SJSA1 (cell line): ENCODE measurements around the gene DCDC2C. TPM values are rescaled to one million over a fixed set of nuclear protein-coding genes. Genes with fewer than 3 reads are reported as not detected.
A peak's percentile ranks its signal among the peaks of the same experiment; 100 is the strongest.

ENCODE experiments used
- DNase-seq, 2 experiments: peaks; one replicate each; pipeline ENCODE4 v3.0.0-alpha.2; 2015 to 2020; ENCODE audit warnings: low spot score in 2 of 2, low read depth in 1 of 2
- H3K27ac ChIP-seq: fragments of 250-450 bp; sonication (Bioruptor Pico); 2 replicates; pipeline ENCODE4 v1.5.1; 2020; ENCODE audit warnings: mild to moderate bottlenecking, moderate library complexity
- H3K27me3 ChIP-seq: fragments of 250-450 bp; sonication (Bioruptor Pico); replicated peaks from 2 replicates; pipeline ENCODE4 v1.5.1; 2020; ENCODE audit warnings: mild to moderate bottlenecking, moderate library complexity
- H3K36me3 ChIP-seq: fragments of 250-450 bp; sonication (Bioruptor Pico); 2 replicates; pipeline ENCODE4 v1.5.1; 2020; ENCODE audit warnings: mild to moderate bottlenecking
- H3K4me1 ChIP-seq: fragments of 250-450 bp; sonication (Bioruptor Pico); replicated peaks from 2 replicates; pipeline ENCODE4 v1.6.1; 2021; ENCODE audit warnings: mild to moderate bottlenecking
- H3K4me3 ChIP-seq: fragments of 250-450 bp; sonication (Bioruptor Pico); 2 replicates; pipeline ENCODE4 v1.5.1; 2020; ENCODE audit warnings: mild to moderate bottlenecking
- H3K9me3 ChIP-seq: fragments of 250-450 bp; sonication (Bioruptor Pico); replicated peaks from 2 replicates; pipeline ENCODE4 v1.5.1; 2020; ENCODE audit warnings: mild to moderate bottlenecking
- total RNA-seq: library from RNA; depleted of rRNA; stranded (reverse); fragments of >200 nt; shearing (Covaris generic); gene quantifications from 2 replicates; pipeline ENCODE4 v1.2.3, GENCODE V29; 2014

The DCDC2C gene
- total RNA-seq, 1 experiment from 2014 or later: not detected

- peak in 1 of 2 experiments; percentile 9 for DNase-seq
- H3K4me1 ChIP-seq: peaks cover 3% of the 10 kb centered on the region
- H3K36me3 ChIP-seq: no peaks in the 10 kb centered on the region
Observed at GRCh38 chr2:3736112-3736511, 32.7 kb downstream of the DCDC2C start.

DNA sequence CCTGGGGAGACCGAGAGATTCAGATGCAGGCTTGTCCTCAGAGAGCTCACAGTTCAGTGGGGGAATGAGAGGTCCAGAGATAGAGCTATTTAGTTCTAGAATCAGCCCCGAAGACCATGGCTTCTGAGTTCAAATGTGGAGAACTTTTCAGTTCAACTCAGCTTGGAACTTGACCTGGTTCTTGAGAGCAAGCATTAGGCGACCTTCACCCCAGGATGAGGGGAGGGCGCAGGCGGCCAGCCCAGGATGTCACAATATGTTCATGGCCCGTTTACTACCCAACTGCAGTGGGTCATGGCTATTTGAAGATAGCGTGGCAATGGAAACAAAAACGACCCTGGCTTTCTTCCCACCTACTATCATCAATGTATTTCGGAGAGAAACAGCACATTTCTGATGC lies 33.8 kb downstream of the DCDC2C start:
- Histone ChIP-seq H3K4me3 (no peak overlapping the region), H3K27me3 (no peaks in the 10 kb centered on the region), H3K36me3 (no peaks in the 10 kb centered on the region), H3K9me3 (no peaks in the 10 kb centered on the region), H3K27ac (no peak overlapping the region), H3K4me1 (no peaks in the 10 kb centered on the region)
- DNase-seq: no peak

More at GRCh38 chr2:3736112-3736511, 32.7 kb downstream of the DCDC2C start:
- Histone ChIP-seq H3K4me3 (no peak overlapping the region), H3K27me3 (no peaks in the 10 kb centered on the region), H3K27ac (no peak overlapping the region), H3K9me3 (no peaks in the 10 kb centered on the region)

- H3K27me3 ChIP-seq: no peaks in the 10 kb centered on the region
- DNase-seq: peak in 1 of 2 experiments; percentile 41
- no peaks in the 10 kb centered on the region for H3K36me3 ChIP-seq
- H3K9me3 ChIP-seq: no peaks in the 10 kb centered on the region
- H3K4me1 ChIP-seq: no peaks in the 10 kb centered on the region
- H3K4me3 ChIP-seq: no peak overlapping the region
- no peak overlapping the region for H3K27ac ChIP-seq
Observed at GRCh38 chr2:3738454-3738853, 35.1 kb downstream of the DCDC2C start.

GRCh38 chr2:3739313-3739712 lies 35.9 kb downstream of the DCDC2C start:
- H3K27me3 ChIP-seq: no peaks in the 10 kb centered on the region
- H3K36me3 ChIP-seq: no peaks in the 10 kb centered on the region
- no peak for DNase-seq
- H3K9me3 ChIP-seq: no peaks in the 10 kb centered on the region
- no peak overlapping the region for H3K27ac ChIP-seq
- H3K4me3 ChIP-seq: no peak overlapping the region
- H3K4me1 ChIP-seq: no peaks in the 10 kb centered on the region

- no peak for DNase-seq
- no peaks in the 10 kb centered on the region for H3K9me3 ChIP-seq
- H3K27ac ChIP-seq: no peak overlapping the region
Observed at GRCh38 chr2:3741396-3741795, 38.0 kb downstream of the DCDC2C start.

DNA sequence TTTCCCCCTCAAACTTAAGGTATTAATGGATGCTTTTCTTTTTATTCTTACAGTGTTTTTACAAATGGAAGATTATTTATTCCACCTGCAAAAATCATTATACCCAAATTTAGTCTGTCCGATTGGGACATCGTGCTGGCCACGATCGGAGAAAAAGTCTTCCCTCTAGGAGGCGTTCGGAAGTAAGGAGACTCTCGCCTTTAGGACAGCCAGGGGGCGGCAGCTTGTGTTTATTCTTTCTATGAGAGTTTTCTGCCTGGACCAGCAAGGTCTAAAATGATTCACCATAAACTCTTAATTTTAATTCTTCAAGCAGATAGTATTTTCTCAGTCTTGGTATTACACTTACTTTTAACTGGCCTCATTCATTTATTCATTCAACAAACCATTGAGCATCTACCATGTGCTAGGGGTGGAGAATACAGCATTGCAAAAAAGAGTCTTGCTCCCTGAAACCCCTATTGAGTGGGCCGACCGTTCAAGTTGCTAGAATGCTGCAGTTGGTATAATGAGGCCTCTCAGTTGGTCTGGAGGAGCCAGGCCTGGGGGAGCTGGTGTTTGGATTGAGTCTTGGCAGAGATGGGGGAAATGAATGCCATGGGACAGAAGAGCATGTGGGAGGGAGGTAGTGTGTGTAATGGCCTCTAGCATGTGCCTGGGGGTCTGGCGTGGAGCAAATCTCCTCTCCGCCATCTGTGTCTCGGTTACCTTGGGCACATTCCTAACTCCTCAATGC lies 38.7 kb downstream of the DCDC2C start:
- H3K4me1 ChIP-seq: no peaks in the 10 kb centered on the region
- no peaks in the 10 kb centered on the region for H3K27me3 ChIP-seq
- no peak overlapping the region for H3K4me3 ChIP-seq
- H3K9me3 ChIP-seq: no peaks in the 10 kb centered on the region
- no peak for DNase-seq
- no peak overlapping the region for H3K27ac ChIP-seq
- no peaks in the 10 kb centered on the region for H3K36me3 ChIP-seq

More at GRCh38 chr2:3741396-3741795, 38.0 kb downstream of the DCDC2C start:
- Histone ChIP-seq H3K36me3 (no peaks in the 10 kb centered on the region), H3K4me1 (no peaks in the 10 kb centered on the region), H3K4me3 (no peak overlapping the region), H3K27me3 (no peaks in the 10 kb centered on the region)

DNA sequence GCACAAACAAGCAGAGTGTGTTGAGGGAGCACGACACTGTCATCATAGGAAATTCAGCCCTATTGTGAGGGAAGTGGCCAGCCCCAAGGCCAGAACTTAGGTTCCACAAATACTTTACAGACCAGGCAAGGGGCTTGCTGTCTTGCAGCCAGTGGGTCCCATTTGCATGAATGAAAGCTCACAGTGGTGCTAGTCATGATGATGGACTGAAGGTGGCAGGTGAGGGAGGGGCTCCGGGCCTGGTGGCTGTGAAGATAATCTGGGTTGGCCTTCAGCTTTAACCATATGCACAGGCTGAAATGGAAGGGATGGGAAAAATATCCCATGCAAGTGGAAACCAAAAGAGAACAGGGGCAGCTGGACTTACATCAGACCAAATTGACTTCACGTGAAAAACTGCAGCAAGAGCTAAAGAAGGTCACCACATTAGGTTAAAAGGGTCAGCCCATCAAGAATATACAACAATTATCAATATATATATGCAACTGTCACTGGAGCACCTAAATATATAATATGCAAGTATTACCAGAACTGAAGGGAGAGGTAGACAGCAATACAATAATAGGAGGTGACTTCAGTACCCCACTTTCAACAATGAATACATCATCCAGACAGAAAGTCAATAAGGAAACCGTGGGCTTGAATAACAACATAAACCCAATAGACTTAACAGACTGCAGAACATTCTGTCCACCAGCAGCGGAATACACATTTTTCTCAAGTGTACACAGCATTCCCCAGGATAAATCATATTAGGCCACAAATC lies 39.6 kb downstream of the DCDC2C start:
- no peak for DNase-seq
- Histone ChIP-seq H3K27ac (no peak overlapping the region), H3K9me3 (no peaks in the 10 kb centered on the region), H3K4me1 (no peaks in the 10 kb centered on the region), H3K27me3 (no peaks in the 10 kb centered on the region), H3K36me3 (no peaks in the 10 kb centered on the region), H3K4me3 (no peak overlapping the region)

DNA sequence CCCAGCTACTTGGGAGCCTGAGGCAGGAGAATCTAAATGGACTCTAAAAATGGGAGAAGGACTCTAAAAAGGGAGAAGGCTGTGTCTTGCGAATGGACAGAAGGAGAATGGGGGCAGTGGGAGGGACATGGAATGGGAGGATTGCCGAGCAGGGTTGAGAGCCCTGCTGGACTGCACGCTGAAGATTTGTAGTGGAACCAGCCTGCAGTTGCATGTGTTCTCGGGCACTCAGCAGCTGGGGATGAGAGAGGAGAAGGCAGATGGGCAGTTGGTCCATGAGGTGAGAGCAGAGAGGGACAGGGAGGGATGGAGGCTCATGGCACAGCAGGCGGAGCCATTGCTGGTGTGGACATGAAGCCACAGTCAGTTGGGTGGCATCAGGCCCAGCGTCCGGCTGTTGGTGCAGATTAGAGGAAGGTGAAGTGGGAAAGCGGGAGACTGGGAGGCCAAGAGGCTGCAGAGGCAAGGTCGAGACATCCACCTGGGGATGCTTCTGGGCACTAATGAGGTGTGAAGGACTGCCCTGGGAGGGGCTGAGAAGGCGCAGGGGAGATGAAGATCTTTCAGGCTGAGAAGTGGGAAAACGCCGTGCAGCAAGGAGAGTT lies 40.7 kb downstream of the DCDC2C start:
- no peak for DNase-seq
- H3K36me3 ChIP-seq: no peaks in the 10 kb centered on the region
- no peak overlapping the region for H3K27ac ChIP-seq
- no peak overlapping the region for H3K4me3 ChIP-seq
- H3K9me3 ChIP-seq: no peaks in the 10 kb centered on the region
- no peaks in the 10 kb centered on the region for H3K4me1 ChIP-seq
- H3K27me3 ChIP-seq: no peaks in the 10 kb centered on the region

GRCh38 chr2:3745920-3746319 lies 42.5 kb downstream of the DCDC2C start:
- no peak for DNase-seq
- Histone ChIP-seq H3K9me3 (no peaks in the 10 kb centered on the region), H3K27ac (no peak overlapping the region), H3K4me1 (no peaks in the 10 kb centered on the region), H3K36me3 (no peaks in the 10 kb centered on the region), H3K4me3 (no peak overlapping the region), H3K27me3 (no peaks in the 10 kb centered on the region)

DNA sequence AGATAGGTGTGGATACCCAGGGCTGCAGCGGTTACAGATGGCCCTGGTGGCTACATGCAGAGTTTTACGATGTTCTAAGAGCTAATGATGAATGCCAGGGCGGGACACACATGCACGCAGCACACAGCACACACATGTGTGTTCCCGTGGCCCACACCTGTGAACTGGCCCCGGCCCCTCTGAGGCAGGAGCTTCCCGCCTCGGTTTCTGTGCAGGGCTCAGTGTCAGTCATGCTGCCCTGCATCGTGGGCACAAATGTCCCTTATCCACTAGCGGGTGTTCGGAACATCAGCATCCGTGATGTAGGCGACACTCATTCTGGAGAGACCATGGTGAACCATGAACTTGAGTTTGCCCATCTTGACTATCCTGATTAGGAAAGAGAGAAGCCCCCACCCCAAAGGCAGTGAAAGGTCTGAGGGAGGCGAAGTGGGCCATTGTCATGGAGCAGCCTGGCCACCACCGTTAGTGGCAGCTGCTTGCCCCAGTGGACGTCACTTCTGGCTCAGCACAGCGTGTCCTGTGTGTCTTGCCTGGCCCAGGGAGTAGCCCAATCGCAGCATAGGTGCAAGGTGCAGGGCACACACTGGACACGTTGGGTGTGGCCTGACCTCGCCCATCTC lies 43.8 kb downstream of the DCDC2C start:
- Histone ChIP-seq H3K4me1 (no peaks in the 10 kb centered on the region), H3K27me3 (no peaks in the 10 kb centered on the region), H3K36me3 (no peaks in the 10 kb centered on the region), H3K27ac (no peak overlapping the region), H3K4me3 (no peak overlapping the region), H3K9me3 (no peaks in the 10 kb centered on the region)
- no peak for DNase-seq

- H3K36me3 ChIP-seq: no peaks in the 10 kb centered on the region
- H3K9me3 ChIP-seq: no peaks in the 10 kb centered on the region
- no peak overlapping the region for H3K27ac ChIP-seq
- no peaks in the 10 kb centered on the region for H3K27me3 ChIP-seq
- no peaks in the 10 kb centered on the region for H3K4me1 ChIP-seq
- no peak for DNase-seq
- H3K4me3 ChIP-seq: no peak overlapping the region
Observed at GRCh38 chr2:3747826-3748225, 44.5 kb downstream of the DCDC2C start.

DNA sequence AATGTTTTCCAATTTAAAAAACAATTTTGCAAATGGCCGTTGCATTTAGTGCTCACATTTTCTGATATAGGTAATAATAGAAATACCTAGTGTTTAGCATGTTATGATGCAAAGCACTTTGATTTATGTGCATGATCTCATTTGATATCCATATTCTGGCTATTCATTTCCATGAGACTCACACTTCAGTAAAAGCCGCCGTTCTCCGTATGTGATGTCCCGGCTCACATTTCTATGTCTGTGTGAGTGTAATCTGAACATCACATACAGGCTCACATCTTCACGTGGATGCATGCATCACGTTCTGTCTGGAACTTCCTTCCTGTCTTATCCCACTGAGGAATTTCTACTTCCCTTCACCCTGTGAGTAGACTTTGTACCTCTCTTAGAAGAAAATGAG lies 45.8 kb downstream of the DCDC2C start:
- no peaks in the 10 kb centered on the region for H3K27me3 ChIP-seq
- no peak for DNase-seq
- no peak overlapping the region for H3K27ac ChIP-seq

DNA sequence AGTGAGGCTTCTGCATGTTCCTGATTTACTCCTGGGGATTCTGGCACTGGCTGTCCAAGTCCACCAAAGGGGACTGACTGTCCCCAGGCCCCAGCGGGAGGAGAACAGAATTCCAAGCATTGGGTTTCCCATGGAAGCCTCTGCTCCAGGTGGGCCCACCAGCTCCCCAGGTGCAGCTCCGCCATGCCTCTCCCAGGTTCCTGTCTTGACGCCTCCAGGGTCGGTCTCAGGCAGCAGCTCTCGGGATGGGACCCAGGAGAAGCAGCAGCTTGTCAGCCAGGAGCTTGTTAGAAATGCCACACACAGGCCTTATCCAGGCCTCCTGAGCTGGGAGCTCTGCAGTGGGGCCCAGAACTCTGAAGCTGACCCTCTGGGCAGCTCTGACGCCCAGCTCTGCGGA lies 47.9 kb downstream of the DCDC2C start:
- H3K27ac ChIP-seq: no peak overlapping the region
- no peaks in the 10 kb centered on the region for H3K27me3 ChIP-seq
- no peaks in the 10 kb centered on the region for H3K9me3 ChIP-seq
- no peaks in the 10 kb centered on the region for H3K36me3 ChIP-seq
- no peaks in the 10 kb centered on the region for H3K4me1 ChIP-seq
- no peak overlapping the region for H3K4me3 ChIP-seq
- no peak for DNase-seq

More for the DNA sequence above, 45.8 kb downstream of the DCDC2C start:
- Histone ChIP-seq H3K9me3 (no peaks in the 10 kb centered on the region), H3K36me3 (no peaks in the 10 kb centered on the region), H3K4me3 (no peak overlapping the region), H3K4me1 (no peaks in the 10 kb centered on the region)

DNA sequence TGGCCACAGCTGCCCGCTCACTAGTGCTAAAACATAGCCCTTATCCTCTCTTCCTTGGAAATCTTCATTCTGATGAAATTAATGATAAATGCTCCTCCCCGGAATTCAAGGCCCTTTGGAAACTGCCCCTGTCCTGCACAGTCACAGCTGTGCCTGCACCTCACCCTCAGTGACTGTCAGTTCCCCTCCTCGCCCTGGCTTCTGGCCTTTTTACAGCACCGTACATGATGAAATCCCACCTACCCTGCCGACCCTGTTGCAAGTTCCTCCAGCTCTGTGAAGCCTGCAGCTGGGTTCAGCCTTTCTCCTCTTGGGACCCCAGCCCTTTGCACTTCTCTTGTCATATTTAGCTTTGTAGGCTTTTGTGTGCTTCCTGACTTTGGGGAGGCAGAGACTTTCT lies 48.4 kb downstream of the DCDC2C start:
- Histone ChIP-seq H3K4me3 (no peak overlapping the region), H3K4me1 (no peaks in the 10 kb centered on the region), H3K36me3 (no peaks in the 10 kb centered on the region), H3K27ac (no peak overlapping the region), H3K27me3 (no peaks in the 10 kb centered on the region), H3K9me3 (no peaks in the 10 kb centered on the region)
- no peak for DNase-seq
